Measurements from ENCODE around the gene SETD2. TPM values are rescaled to one million over a fixed set of nuclear protein-coding genes. Genes with fewer than 3 reads are reported as not detected.

SETD2 gene
- total RNA-seq, 1 experiment from 2014 or later, result 28.8 TPM

DNA sequence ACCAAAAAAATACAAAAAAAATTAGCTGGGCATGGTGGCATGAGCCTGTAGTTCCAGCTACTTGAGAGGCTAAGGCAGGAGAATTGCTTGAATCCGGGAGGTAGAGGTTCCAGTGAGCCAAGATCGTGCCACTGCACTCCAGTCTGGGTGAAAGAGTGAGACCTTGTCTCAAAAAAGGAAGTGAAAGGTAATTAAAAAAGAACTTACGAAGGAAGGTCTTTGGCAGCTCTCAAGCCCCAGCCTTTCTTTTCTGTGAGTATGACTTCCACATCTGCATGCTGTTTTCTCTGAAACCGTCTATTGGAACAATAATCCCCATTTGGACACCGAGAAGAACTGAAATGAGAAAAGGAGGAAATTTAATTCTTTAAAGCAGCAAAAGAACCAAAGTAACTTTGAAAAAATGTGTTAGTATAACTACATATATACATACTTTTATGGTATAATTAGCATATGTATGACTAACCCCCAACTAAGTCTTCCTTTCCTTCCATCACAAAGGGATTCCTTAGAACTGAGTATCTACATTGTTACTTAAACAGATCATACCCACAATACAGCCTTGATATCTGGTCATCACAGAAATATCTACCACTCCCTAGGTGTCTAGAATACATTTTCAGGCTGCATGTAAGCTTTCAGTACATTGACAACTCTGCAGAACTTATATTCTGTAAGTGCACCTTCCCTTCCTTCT is 50.1 kb downstream of the SETD2 start:
- Histone ChIP-seq H3K27me3 (replicated peaks; ENCODE audit: insufficient read depth, low read depth, low read length, poor library complexity) (no peaks in the 10 kb centered on the region), H3K4me1 (ENCODE audit: insufficient read depth, low read length, poor library complexity, severe bottlenecking) (peaks cover 7% of the 10 kb centered on the region), H3K4me3 (ENCODE audit: low read depth, low read length, poor library complexity, severe bottlenecking) (no peak overlapping the region), H3K36me3 (ENCODE audit: insufficient read depth, low read length, poor library complexity, severe bottlenecking) (peaks cover 9% of the 10 kb centered on the region), H3K27ac (ENCODE audit: low read depth, low read length, poor library complexity, severe bottlenecking) (no peak overlapping the region), H3K9me3 (ENCODE audit: low read depth, low read length, poor library complexity, severe bottlenecking) (no peaks in the 10 kb centered on the region)
- POLR2A ChIA-PET (ENCODE audit: low non-redundant PET), result no interaction called here
- TF ChIP-seq EZH2 (IDR thresholded peaks at IDR 0.05; ENCODE audit: borderline replicate concordance, low read depth, low read length, poor library complexity, severe bottlenecking), result no peak
- TF ChIP-seq, protein P1, sequence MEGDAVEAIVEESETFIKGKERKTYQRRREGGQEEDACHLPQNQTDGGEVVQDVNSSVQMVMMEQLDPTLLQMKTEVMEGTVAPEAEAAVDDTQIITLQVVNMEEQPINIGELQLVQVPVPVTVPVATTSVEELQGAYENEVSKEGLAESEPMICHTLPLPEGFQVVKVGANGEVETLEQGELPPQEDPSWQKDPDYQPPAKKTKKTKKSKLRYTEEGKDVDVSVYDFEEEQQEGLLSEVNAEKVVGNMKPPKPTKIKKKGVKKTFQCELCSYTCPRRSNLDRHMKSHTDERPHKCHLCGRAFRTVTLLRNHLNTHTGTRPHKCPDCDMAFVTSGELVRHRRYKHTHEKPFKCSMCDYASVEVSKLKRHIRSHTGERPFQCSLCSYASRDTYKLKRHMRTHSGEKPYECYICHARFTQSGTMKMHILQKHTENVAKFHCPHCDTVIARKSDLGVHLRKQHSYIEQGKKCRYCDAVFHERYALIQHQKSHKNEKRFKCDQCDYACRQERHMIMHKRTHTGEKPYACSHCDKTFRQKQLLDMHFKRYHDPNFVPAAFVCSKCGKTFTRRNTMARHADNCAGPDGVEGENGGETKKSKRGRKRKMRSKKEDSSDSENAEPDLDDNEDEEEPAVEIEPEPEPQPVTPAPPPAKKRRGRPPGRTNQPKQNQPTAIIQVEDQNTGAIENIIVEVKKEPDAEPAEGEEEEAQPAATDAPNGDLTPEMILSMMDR (conservative IDR thresholded peaks at IDR 0.05; ENCODE audit: low read depth, low read length), result no peak
- intact Hi-C loops (cut with micrococcal nuclease; ENCODE audit: unreplicated experiment), result no loop called here
- BruUV-seq (replicated peaks), result no TSS peak
- peak; percentile 0 for DNase-seq (ENCODE audit: low spot score)
- CTCF ChIA-PET, result no interaction called here

DNA sequence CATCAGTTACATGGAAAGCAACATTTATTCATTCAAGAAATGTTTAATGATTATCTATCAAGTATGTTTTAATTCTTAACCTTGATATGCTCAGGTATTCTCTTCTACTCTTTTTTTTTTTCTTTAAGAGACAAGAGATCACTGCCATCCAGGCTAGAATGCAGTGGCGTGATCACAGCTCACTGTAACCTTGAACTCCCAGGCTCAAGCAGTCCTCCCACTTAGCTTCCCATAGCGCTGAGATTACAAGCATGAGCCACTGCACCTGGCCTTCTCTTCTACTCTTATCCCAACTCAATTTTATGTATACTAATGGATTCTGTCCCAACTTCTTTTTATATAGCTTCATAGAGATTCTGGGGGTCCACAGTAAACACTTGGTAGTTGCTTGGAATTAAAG is 50.9 kb downstream of the SETD2 start:
- ChIA-PET CTCF (no interaction called here), POLR2A (ENCODE audit: low non-redundant PET) (no interaction called here)
- no TSS peak for BruUV-seq (replicated peaks)

DNA sequence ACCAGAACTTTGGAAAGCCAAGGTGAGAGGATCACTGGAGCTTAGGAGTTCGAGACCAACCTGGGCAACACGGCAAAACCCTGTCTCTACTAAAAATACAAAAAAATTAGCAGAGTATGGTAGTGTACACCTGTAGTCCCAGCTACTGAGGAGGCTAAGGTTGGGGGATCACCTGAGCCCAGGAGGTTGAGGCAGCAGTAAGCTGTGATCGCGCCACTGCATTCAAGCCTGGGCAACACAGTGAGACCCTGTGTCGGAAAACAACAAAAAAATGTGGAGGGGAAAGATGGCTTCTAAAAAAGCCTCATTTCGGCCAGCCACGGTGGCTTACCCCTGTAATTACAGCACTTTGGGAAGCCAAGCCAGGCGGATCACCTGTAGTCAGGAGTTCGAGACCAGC is 54.5 kb downstream of the SETD2 start:
- CTCF ChIA-PET, result interaction anchor here (0.5 kb wide), 1 partner anchor 214 kb away, joined by 5 read pairs; no protein-coding TSS in a partner anchor
- no peaks in the 10 kb centered on the region for H3K4me1 ChIP-seq (ENCODE audit: insufficient read depth, low read length, poor library complexity, severe bottlenecking)
- BruUV-seq (replicated peaks), result no TSS peak
- TF ChIP-seq, protein P1 (conservative IDR thresholded peaks at IDR 0.05; ENCODE audit: low read depth, low read length), result no peak
- no peak for TF ChIP-seq EZH2 (IDR thresholded peaks at IDR 0.05; ENCODE audit: borderline replicate concordance, low read depth, low read length, poor library complexity, severe bottlenecking)
- H3K27ac ChIP-seq (ENCODE audit: low read depth, low read length, poor library complexity, severe bottlenecking), result no peak overlapping the region
- no peaks in the 10 kb centered on the region for H3K9me3 ChIP-seq (ENCODE audit: low read depth, low read length, poor library complexity, severe bottlenecking)
- intact Hi-C loops (cut with micrococcal nuclease; ENCODE audit: unreplicated experiment), result no loop called here
- no peak for DNase-seq (ENCODE audit: low spot score)
- H3K36me3 ChIP-seq (ENCODE audit: insufficient read depth, low read length, poor library complexity, severe bottlenecking), result peaks cover 9% of the 10 kb centered on the region
- H3K27me3 ChIP-seq (replicated peaks; ENCODE audit: insufficient read depth, low read depth, low read length, poor library complexity), result no peaks in the 10 kb centered on the region
- no peak overlapping the region for H3K4me3 ChIP-seq (ENCODE audit: low read depth, low read length, poor library complexity, severe bottlenecking)
- POLR2A ChIA-PET (ENCODE audit: low non-redundant PET), result no interaction called here

More for the DNA sequence above, 50.9 kb downstream of the SETD2 start:
- TF ChIP-seq, protein P1 (conservative IDR thresholded peaks at IDR 0.05; ENCODE audit: low read depth, low read length), result no peak
- no peak for TF ChIP-seq EZH2 (IDR thresholded peaks at IDR 0.05; ENCODE audit: borderline replicate concordance, low read depth, low read length, poor library complexity, severe bottlenecking)
- Histone ChIP-seq H3K36me3 (ENCODE audit: insufficient read depth, low read length, poor library complexity, severe bottlenecking) (peaks cover 9% of the 10 kb centered on the region), H3K27me3 (replicated peaks; ENCODE audit: insufficient read depth, low read depth, low read length, poor library complexity) (no peaks in the 10 kb centered on the region), H3K27ac (ENCODE audit: low read depth, low read length, poor library complexity, severe bottlenecking) (no peak overlapping the region), H3K4me3 (ENCODE audit: low read depth, low read length, poor library complexity, severe bottlenecking) (no peak overlapping the region), H3K9me3 (ENCODE audit: low read depth, low read length, poor library complexity, severe bottlenecking) (no peaks in the 10 kb centered on the region), H3K4me1 (ENCODE audit: insufficient read depth, low read length, poor library complexity, severe bottlenecking) (peaks cover 7% of the 10 kb centered on the region)
- no peak for DNase-seq (ENCODE audit: low spot score)
- intact Hi-C loops (cut with micrococcal nuclease; ENCODE audit: unreplicated experiment), result no loop called here

All from A673 (cell line).